GM18873 (cell line): ENCODE measurements around the gene VWA7.

ENCODE experiments used
- ATAC-seq: cut with Tn5 transposase; IDR thresholded peaks from one replicate; pipeline ENCODE4 v1.9.1; 2021; ENCODE audit warnings: mild to moderate bottlenecking, moderate library complexity, moderate number of reproducible peaks; ENCODE audit not compliant: unreplicated experiment, low FRiP score

VWA7 gene

DNA sequence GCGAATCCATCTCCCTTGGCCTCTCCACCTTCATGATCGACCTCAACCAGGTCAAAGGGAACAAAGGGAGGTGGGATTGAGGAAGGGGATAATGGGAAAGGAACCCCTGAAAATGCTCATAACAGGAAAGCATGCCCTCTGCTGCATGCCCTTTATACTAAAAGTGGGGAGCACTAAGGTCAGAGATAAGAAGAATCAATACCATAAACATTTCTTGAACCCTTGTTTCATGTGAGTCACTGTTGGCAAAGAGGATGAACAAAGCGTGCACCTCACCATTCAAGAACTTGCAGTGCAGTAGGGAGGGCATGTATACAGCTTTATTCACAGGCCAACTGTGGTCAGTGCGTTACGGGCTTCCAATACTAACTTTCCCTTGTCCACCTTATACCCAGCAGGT, 16.3 kb downstream of the VWA7 start:
- no peak for ATAC-seq

DNA sequence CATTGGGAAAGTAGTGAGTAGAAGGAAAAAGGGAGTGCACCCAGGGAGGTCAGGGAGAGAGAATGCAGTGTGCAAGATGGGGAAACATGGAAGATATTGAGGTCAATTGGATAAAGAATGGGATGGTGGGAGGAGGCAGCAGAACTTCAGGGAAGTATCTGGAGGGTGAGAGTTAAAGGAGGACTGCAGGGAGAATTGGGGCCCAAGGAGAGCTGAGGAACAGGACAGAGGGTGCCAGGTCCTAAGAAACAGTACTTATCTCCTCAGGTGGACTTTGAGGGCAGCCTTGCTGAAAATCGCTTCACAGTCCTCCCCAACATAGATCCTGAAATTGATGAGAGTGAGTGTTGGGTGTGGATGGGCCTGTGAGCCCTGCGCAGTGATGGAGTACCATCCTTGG, 18.8 kb downstream of the VWA7 start:
- ATAC-seq = no peak

DNA sequence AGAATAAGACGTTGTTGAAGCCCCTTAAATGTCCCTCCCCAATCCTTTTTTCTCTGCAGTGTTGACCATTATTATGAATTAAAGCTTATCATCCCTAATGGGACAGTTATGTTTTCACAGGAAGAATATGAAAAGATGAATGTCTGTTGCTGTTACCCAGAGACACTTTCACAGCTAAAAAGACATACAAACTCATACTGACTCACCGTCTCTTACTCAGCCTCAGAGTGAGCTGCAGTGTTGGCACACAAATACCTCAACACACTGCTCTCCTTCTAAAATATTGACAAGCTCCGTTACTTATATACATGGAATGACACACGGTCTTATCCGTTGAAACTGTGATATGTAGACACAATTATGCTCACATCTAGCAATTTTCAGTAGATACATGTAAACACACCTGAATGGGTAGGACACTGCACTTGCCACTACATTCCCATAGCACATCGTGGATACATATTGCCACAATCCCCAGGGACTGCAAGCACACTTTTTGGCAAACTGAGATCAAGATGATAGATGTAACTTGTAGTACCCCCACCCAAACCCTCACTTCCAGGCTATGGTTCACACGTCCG, 24.3 kb downstream of the VWA7 start:
- ATAC-seq = no peak

- no peak for ATAC-seq
Observed at GRCh38 chr6:31750411-31751022, 26.6 kb downstream of the VWA7 start.

- no peak for ATAC-seq
Observed at GRCh38 chr6:31749301-31750036, 27.7 kb downstream of the VWA7 start.

DNA sequence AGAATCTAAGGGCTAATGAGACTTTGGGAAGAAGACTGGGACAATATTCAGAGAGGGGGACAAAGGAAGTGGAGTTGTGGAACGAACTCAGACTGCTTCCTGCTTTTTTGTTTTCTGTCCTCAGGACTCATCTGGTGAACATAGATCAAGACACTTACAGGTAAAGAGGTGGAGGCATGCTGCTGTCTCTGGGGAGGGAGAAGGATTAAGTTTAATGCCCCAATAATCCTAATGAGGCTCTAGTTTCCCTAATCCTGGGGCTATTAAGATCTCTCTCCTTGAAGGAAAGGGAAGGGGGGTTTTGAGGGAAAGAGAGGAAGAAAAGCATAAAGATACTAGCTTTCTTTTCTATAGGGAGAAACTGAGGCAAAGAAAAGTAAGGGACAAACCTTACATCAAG, 32.7 kb downstream of the VWA7 start:
- ATAC-seq = no peak

DNA sequence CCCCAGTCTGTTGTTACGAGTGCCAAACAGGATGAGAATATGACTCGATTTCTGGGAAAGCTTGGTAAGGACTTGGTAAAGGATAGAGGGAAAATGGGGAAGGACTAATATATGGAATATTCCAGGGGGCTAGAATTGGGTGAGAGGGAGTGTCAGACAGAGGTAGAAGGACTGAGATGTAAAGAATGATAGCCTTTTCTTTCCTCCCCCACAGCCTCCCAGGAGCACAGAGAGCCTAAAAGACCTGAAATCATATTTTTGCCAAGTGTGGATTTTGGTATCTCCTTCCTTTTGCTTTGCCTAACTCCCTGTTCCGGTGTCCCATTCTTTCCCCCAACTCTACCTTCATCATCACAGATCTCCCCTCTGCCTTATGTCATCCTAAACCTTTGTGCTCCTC, 34.2 kb downstream of the VWA7 start:
- no peak for ATAC-seq

DNA sequence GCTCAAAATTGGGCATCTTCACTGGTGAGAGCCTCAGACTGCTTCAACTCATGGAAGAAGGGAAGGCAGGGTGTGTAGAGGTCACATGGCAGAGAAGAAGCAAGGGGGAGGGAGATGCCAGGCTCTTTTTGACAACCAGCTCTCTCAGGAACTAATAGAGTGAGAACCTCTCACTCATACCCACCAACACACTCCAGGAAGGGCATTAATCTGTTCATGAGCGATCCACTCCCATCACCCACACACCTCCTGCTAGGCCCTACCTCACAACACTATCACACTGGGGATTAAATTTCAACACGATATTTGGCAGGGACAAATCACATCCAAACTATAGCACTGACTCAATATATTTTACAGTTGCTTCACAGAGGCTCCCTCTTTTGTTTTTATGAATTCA, 35.3 kb downstream of the VWA7 start:
- no peak for ATAC-seq

DNA sequence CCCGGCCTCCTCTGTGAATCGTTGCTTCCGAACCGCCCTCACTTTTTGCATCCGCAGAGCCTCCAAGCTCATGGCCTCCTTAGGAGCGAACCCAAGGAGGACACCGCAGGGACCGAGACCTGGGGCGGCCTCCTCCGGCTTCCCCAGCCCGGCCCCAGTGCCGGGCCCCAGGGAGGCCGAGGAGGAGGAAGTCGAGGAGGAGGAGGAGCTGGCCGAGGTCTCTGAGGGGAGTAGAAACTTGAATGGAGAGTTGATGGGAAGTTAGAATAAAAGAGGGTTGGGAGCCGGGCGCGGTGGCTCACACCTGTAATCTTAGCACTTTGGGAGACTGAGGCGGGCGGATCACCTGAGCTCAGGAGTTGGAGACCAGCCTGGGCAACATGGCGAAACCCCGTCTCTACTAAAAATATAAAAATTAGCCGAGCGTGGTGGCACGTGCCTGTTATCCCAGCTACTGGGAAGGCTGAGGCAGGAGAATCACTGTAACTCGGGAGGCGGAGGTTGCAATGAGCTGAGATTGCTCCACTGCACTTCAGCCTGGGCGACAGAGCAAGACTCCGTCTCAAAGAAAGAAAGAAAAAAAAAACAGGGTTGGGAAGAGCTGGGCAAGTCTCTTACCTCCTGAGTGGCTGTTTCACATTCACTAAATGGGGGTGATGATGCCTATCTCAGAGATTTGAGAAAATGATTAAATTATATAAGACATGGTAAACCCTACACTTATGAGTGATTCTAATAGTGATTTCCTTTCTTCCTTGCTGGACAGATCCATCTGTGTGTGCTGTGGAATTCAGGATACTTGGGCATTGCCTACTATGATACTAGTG, 36.5 kb downstream of the VWA7 start:
- no peak for ATAC-seq

- peak; percentile 82 for ATAC-seq
Observed at GRCh38 chr6:31739639-31740396, 37.3 kb downstream of the VWA7 start, which contains the start of gene MSH5. Gene MSH5, plus strand, starts transcription at chr6:31740005. Its CDS starts 462 bp downstream, at chr6:31740467.

GRCh38 chr6:31737991-31738979, 38.8 kb downstream of the VWA7 start:
- ATAC-seq = no peak

DNA sequence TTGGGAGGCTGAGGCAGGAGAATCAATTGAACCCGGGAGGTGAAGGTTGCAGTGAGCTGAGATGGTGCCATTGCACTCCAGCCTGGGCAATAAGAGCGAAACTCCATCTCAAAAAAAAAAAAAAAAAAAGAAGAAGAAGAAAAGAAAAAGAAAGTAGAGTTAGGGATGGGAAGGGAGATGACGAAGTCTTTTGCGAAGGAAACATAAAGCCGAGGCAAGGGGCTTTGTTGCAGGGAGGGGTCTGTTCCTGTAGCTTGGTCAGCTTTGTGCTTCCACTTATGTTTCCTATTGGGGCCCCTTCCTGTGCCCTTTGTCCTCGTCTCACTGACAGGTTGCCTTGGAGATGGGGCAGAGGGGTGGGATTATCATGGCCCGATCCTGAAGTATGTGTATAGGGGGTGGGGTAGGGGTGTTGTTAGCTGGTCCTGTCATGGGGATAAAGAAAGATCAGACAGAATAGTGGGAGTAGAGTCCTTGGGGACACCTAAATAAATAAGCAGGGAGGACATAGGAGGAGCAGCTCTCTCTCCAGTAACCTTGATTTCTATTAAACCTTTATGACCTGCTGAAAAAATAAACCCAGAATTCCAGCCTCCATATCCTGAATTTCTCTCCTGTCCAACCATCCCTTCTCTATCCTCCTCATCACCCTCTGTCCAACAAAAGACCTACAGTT, 39.7 kb downstream of the VWA7 start:
- ATAC-seq = no peak

GRCh38 chr6:31736768-31737314, 40.3 kb downstream of the VWA7 start:
- no peak for ATAC-seq

DNA sequence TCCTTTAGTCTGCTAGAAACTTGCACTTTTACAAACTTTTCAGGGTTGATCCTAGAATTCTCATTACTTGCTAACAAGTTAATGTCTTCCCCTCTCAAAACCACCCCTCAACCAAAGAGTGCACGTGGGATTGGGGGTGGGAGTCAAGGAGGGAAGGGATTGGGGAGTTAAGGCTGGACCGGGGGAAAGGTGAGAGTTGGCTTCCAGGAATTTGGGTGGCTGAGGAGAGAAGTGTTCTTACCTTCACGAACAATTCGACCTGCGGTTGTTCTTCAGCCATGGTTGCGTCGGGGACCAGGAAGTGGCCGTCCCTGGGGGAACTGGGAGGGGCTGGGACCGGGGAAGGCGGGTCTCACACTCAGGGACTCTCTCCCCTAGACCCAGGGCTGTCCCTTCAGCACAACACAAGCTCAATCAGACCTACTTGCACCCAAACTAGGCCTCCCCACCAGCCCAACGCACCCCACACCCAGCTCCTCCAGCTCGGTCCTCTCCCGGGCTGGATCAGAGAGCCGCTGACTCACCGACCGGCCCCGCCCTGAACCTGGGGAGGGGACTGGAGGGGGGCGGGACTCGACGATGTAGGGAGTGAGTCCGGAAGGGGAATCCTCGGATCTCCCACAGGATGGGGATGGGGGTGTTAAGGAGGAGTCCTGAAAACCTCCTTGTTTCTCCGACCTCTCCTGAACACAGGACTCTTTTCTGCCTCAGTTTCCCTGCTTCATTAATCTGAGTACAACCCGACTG, 40.9 kb downstream of the VWA7 start, which contains the start of gene CLIC1:
TSS of gene CLIC1 (minus strand) at position 510 of the 747 bp plus-strand sequence. CDS start at position 280, 230 bp downstream.
- ATAC-seq = no peak

DNA sequence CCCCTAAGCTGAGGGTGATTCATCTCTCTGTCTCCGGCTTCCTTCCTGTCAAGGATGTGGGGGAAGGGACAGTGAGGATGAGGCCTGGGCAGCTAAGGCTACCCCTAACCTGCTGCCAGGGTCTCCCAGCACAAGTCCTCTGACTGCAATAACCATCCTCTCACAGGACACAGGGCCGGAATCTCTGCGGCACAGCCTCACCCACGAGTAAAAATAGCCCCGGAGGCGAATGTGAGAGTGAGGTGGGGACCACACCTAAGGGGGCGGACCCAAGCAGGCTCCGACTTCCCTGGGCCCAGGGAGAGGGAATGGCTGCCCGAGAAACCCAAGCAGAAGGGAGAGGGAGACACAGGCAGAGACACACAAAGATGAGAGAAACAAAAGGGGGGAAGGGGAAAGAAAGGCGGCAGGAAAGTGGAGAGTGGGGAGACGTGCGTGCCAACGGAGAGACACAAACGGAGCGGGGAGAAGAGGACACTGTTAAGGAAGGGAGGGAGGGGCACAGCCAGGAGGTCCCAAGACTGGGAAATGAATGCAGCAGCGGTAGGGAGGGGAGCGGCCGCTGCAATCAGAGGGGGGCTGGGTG, 42.2 kb downstream of the VWA7 start:
- no peak for ATAC-seq

- no peak for ATAC-seq
Observed at GRCh38 chr6:31734247-31734820, 42.8 kb downstream of the VWA7 start.

DNA sequence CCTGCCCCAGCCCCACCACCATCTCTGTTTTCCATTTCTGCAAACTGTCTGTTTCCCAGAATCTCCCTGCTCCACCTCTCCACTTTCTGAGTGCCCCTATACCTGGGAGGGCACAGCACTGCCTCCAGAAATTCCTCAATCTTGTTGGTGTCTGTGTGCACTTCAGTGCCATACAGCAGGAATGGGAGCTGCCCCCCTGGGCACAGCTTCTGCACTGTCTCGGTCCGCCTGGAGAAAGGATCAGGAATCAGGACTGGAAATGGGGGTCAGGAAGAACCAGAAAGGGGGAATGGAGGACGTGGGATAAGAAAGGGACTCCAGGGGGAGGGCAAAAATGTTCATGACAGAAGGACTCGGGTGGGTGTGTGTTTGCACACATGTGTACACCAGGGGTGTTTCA, 43.4 kb downstream of the VWA7 start:
- no peak for ATAC-seq
